HEK293 (cell line): ENCODE data around the gene NUDT22.
A peak's percentile ranks its signal among the peaks of the same experiment; 100 is the strongest.

Source experiments
- CTCF ChIA-PET: fragments of 350-600 bp; formaldehyde crosslinking; extraction: SDS; loops from one replicate; lab custom pipeline; 2021; ENCODE audit warnings: antibody characterized with exemption; lab: Yijun Ruan, JAX
- POLR2A ChIA-PET: fragments of 300-600 bp; formaldehyde crosslinking; extraction: SDS; loops from one replicate; lab custom pipeline; 2020; ENCODE audit warnings: antibody characterized with exemption, inconsistent platforms; lab: Yijun Ruan, JAX
- H3K27ac ChIP-seq: fragments of 200-500 bp; sonication (Bioruptor generic); 2 replicates; pipeline ENCODE4 v1.5.1; 2014; ENCODE audit warnings: low read depth, low read length, control low read depth, inconsistent platforms; ENCODE audit errors: extremely low read depth
- H3K36me3 ChIP-seq, 2 experiments: fragments of 200-500 bp in 1 of 2; sonication (Bioruptor generic) in 1 of 2; 1 replicate in 1 of 2; 2 replicates in 1 of 2; pipeline ENCODE4 v1.5.1; 2014 to 2017; ENCODE audit warnings: inconsistent platforms in 2 of 2, low read length in 2 of 2; ENCODE audit not compliant: control insufficient read depth in 2 of 2, insufficient read depth in 1 of 2
- H3K4me1 ChIP-seq: fragments of 200-500 bp; sonication (Bioruptor generic); 2 replicates; pipeline ENCODE4 v1.5.1; 2014; ENCODE audit warnings: mild to moderate bottlenecking, low read length, inconsistent platforms; ENCODE audit not compliant: control insufficient read depth, insufficient read depth
- H3K4me3 ChIP-seq: 2 replicates; pipeline ENCODE4 v1.5.1; 2011; ENCODE audit warnings: low read depth, mild to moderate bottlenecking, control low read depth, low read length, moderate library complexity
- H3K9me3 ChIP-seq: fragments of 200-500 bp; sonication (Bioruptor generic); 2 replicates; pipeline ENCODE4 v1.5.1; 2014; ENCODE audit warnings: low read depth, low read length, inconsistent platforms; ENCODE audit not compliant: control insufficient read depth, insufficient read depth
- BCL11A ChIP-seq: fragments of 450-650 bp; formaldehyde crosslinking; IDR thresholded peaks from 2 replicates; pipeline ENCODE4 v1.5.1; 2016; ENCODE audit warnings: low read depth, missing biosample characterization, missing genetic modification characterization
- GLI4 ChIP-seq: fragments of 450-650 bp; formaldehyde crosslinking; IDR thresholded peaks from 2 replicates; pipeline ENCODE4 v1.5.1; 2016; ENCODE audit warnings: missing biosample characterization, missing genetic modification characterization
- HOXA7 ChIP-seq: sonication (generic); formaldehyde crosslinking; IDR thresholded peaks from 2 replicates; pipeline ENCODE4 v1.8.1; 2022; ENCODE audit warnings: missing genetic modification reagents, borderline replicate concordance
- HOXC10 ChIP-seq: sonication (generic); formaldehyde crosslinking; IDR thresholded peaks from 2 replicates; pipeline ENCODE4 v1.8.1; 2023; ENCODE audit warnings: mild to moderate bottlenecking, missing genetic modification reagents
- KLF9 ChIP-seq: fragments of 450-650 bp; formaldehyde crosslinking; IDR thresholded peaks from 2 replicates; pipeline ENCODE4 v1.5.1; 2016; ENCODE audit warnings: missing biosample characterization, missing genetic modification characterization, low read depth
- PATZ1 ChIP-seq: fragments of 450-650 bp; formaldehyde crosslinking; IDR thresholded peaks from 2 replicates; pipeline ENCODE4 v1.5.1; 2016; ENCODE audit warnings: missing biosample characterization, missing genetic modification characterization
- SCRT2 ChIP-seq: fragments of 450-650 bp; formaldehyde crosslinking; IDR thresholded peaks from 2 replicates; pipeline ENCODE4 v1.5.1; 2016; ENCODE audit warnings: missing biosample characterization, missing genetic modification characterization
- SP2 ChIP-seq: fragments of 450-650 bp; formaldehyde crosslinking; IDR thresholded peaks from 2 replicates; pipeline ENCODE4 v1.5.1; 2016; ENCODE audit warnings: missing biosample characterization, missing genetic modification characterization
- ZFP41 ChIP-seq: fragments of 450-650 bp; formaldehyde crosslinking; IDR thresholded peaks from 2 replicates; pipeline ENCODE4 v1.5.1; 2016; ENCODE audit warnings: missing biosample characterization, missing genetic modification characterization, borderline replicate concordance
- ZNF10 ChIP-seq: fragments of 450-650 bp; formaldehyde crosslinking; IDR thresholded peaks from 2 replicates; pipeline ENCODE4 v1.5.1; 2017; ENCODE audit warnings: missing biosample characterization, missing genetic modification characterization
- ZNF138 ChIP-seq: fragments of 450-650 bp; formaldehyde crosslinking; IDR thresholded peaks from 2 replicates; pipeline ENCODE4 v1.5.1; 2016; ENCODE audit warnings: missing biosample characterization, missing genetic modification characterization, borderline replicate concordance
- ZNF23 ChIP-seq: fragments of 450-650 bp; formaldehyde crosslinking; IDR thresholded peaks from 2 replicates; pipeline ENCODE4 v1.5.1; 2016; ENCODE audit warnings: missing biosample characterization, missing genetic modification characterization, borderline replicate concordance
- ZNF239 ChIP-seq: fragments of 450-650 bp; formaldehyde crosslinking; IDR thresholded peaks from 2 replicates; pipeline ENCODE4 v1.5.1; 2016; ENCODE audit warnings: missing biosample characterization, missing genetic modification characterization
- ZNF354C ChIP-seq: fragments of 450-650 bp; formaldehyde crosslinking; IDR thresholded peaks from 2 replicates; pipeline ENCODE4 v1.5.1; 2016; ENCODE audit warnings: missing biosample characterization, missing genetic modification characterization, low read depth, borderline replicate concordance
- ZNF394 ChIP-seq: fragments of 450-650 bp; formaldehyde crosslinking; IDR thresholded peaks from 2 replicates; pipeline ENCODE4 v1.5.1; 2016; ENCODE audit warnings: missing biosample characterization, missing genetic modification characterization, mild to moderate bottlenecking, moderate library complexity, borderline replicate concordance
- ZNF404 ChIP-seq: fragments of 450-650 bp; formaldehyde crosslinking; IDR thresholded peaks from 2 replicates; pipeline ENCODE4 v1.5.1; 2017; ENCODE audit warnings: missing biosample characterization, missing genetic modification characterization
- ZNF48 ChIP-seq: fragments of 450-650 bp; formaldehyde crosslinking; IDR thresholded peaks from 2 replicates; pipeline ENCODE4 v1.5.1; 2016; ENCODE audit warnings: missing biosample characterization, missing genetic modification characterization
- ZNF501 ChIP-seq: fragments of 450-650 bp; formaldehyde crosslinking; IDR thresholded peaks from 2 replicates; pipeline ENCODE4 v1.5.1; 2016; ENCODE audit warnings: missing biosample characterization, missing genetic modification characterization
- ZNF530 ChIP-seq: fragments of 450-650 bp; formaldehyde crosslinking; IDR thresholded peaks from 2 replicates; pipeline ENCODE4 v1.5.1; 2016; ENCODE audit warnings: low read depth, missing biosample characterization, missing genetic modification characterization
- ZNF549 ChIP-seq: fragments of 450-650 bp; IDR thresholded peaks from 2 replicates; pipeline ENCODE4 v1.5.1; 2018; ENCODE audit warnings: missing biosample characterization, missing genetic modification characterization, mild to moderate bottlenecking, inconsistent platforms, moderate library complexity
- ZNF623 ChIP-seq: fragments of 450-650 bp; formaldehyde crosslinking; IDR thresholded peaks from 2 replicates; pipeline ENCODE4 v1.5.1; 2016; ENCODE audit warnings: missing biosample characterization, missing genetic modification characterization
- ZNF624 ChIP-seq: fragments of 450-650 bp; formaldehyde crosslinking; IDR thresholded peaks from 2 replicates; pipeline ENCODE4 v1.5.1; 2017; ENCODE audit warnings: missing biosample characterization, missing genetic modification characterization
- ZNF629 ChIP-seq: fragments of 450-650 bp; formaldehyde crosslinking; IDR thresholded peaks from 2 replicates; pipeline ENCODE4 v1.5.1; 2017; ENCODE audit warnings: missing biosample characterization, missing genetic modification characterization
- ZNF777 ChIP-seq: fragments of 450-650 bp; formaldehyde crosslinking; IDR thresholded peaks from 2 replicates; pipeline ENCODE4 v1.5.1; 2017; ENCODE audit warnings: missing biosample characterization, missing genetic modification characterization, borderline replicate concordance
- ZNF785 ChIP-seq: fragments of 450-650 bp; formaldehyde crosslinking; IDR thresholded peaks from 2 replicates; pipeline ENCODE4 v1.5.1; 2016; ENCODE audit warnings: missing biosample characterization, missing genetic modification characterization
- ZNF791 ChIP-seq: fragments of 450-650 bp; formaldehyde crosslinking; IDR thresholded peaks from 2 replicates; pipeline ENCODE4 v1.5.1; 2016; ENCODE audit warnings: missing biosample characterization, missing genetic modification characterization
- ZSCAN30 ChIP-seq: fragments of 450-650 bp; IDR thresholded peaks from 2 replicates; pipeline ENCODE4 v1.5.1; 2018; ENCODE audit warnings: missing biosample characterization, mild to moderate bottlenecking, missing genetic modification characterization, moderate library complexity
- TF ChIP-seq, protein P1 (sequence below): fragments of 450-650 bp; formaldehyde crosslinking; IDR thresholded peaks from 2 replicates; pipeline ENCODE4 v1.5.1; 2016; ENCODE audit warnings: missing biosample characterization, missing genetic modification characterization
- TF ChIP-seq, protein P2 (sequence below): fragments of 450-650 bp; formaldehyde crosslinking; IDR thresholded peaks from 2 replicates; pipeline ENCODE4 v1.5.1; 2016; ENCODE audit warnings: missing biosample characterization, missing genetic modification characterization
- TF ChIP-seq, protein P3 (sequence below): fragments of 450-650 bp; formaldehyde crosslinking; IDR thresholded peaks from 2 replicates; pipeline ENCODE4 v1.5.1; 2016; ENCODE audit warnings: missing biosample characterization, missing genetic modification characterization

Gene NUDT22

DNA sequence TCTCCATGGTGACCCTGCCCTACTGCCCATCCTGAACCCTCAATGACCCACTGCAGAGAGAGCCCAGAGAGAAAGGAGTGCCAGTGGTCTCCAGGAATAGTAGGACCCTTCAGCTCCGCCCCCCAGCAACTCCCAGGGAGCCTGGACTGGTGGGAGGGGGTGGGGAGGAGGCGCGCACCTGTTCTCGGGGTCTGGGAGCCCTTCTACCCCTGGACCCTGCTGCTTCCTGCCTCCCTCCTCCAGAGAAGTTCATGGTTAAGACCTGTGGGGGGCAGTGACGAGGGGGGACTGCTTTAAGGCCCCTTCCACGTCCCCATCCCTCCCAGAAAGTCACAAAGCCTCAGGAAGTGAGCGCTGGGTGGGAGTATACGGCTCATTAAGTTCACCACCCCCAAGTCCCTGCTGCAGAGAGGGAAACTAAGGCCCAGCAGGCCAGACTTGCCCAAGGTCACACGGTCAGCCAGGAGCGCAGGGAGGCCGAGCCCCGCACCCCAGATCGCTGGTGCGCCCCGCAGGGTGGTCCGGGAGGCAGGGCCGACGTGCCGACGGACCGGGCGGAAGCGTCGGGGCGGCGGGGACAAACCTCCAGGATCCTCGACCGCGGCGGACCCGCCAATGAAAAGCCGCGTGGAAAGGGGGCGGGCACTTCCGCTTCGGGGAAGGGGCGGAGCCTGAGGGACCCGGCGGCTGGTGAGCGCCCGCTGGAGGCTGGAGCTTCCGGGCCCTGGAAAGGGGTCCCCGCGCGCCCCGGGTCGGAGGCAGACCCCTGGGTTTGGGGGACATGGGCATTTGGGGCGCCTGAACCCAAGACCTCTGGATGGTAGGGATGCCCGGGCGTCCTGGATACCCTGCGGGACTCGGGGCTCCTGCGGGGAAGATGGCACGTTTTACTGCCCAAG lies at the start of gene NUDT22, which contains the start of gene TRPT1:
NUDT22 (plus strand) TSS at position 667 of the 899 bp plus-strand sequence. CDS start 379 bp downstream, outside the sequence.
TRPT1 (minus strand) TSS at position 579 of the 899 bp plus-strand sequence; CDS start at position 253, 326 bp downstream.
- CTCF ChIA-PET = interaction anchor here (0.5 to 1.9 kb wide), 5 partner anchors 21 to 44 kb away, joined by 3 to 10 read pairs (median 4); no protein-coding TSS in a partner anchor
- TF ChIP-seq KLF9 (tag by site-specific recombination) (peak; percentile 44), SCRT2 (tag by site-specific recombination) (no peak), ZNF624 (tag by site-specific recombination) (no peak), ZNF404 (tag by site-specific recombination) (no peak), ZNF354C (tag by site-specific recombination) (no peak), HOXA7 (CRISPR knock-in tag) (no peak), ZNF785 (no peak), ZNF629 (tag by site-specific recombination) (no peak), ZNF777 (tag by site-specific recombination) (no peak), GLI4 (tag by site-specific recombination) (no peak), ZNF48 (tag by site-specific recombination) (no peak), ZNF549 (tag by site-specific recombination) (no peak), PATZ1 (tag by site-specific recombination) (peak; percentile 67; the same call in 1 of the 2 replicates), ZNF394 (tag by site-specific recombination) (0 out of 2 replicates have a peak, but pooled peaks have one; percentile 37), ZNF791 (tag by site-specific recombination) (no peak), ZNF501 (tag by site-specific recombination) (0 out of 2 replicates have a peak, but pooled peaks have one; percentile 46), ZNF138 (tag by site-specific recombination) (no peak), ZNF23 (no peak), ZFP41 (tag by site-specific recombination) (no peak), ZNF530 (tag by site-specific recombination) (no peak), ZNF623 (tag by site-specific recombination) (no peak), ZNF239 (tag by site-specific recombination) (no peak), HOXC10 (CRISPR knock-in tag) (no peak), ZNF10 (no peak), BCL11A (tag by site-specific recombination) (no peak), SP2 (tag by site-specific recombination) (peak; percentile 88), ZSCAN30 (no peak)
- TF ChIP-seq, protein P1, sequence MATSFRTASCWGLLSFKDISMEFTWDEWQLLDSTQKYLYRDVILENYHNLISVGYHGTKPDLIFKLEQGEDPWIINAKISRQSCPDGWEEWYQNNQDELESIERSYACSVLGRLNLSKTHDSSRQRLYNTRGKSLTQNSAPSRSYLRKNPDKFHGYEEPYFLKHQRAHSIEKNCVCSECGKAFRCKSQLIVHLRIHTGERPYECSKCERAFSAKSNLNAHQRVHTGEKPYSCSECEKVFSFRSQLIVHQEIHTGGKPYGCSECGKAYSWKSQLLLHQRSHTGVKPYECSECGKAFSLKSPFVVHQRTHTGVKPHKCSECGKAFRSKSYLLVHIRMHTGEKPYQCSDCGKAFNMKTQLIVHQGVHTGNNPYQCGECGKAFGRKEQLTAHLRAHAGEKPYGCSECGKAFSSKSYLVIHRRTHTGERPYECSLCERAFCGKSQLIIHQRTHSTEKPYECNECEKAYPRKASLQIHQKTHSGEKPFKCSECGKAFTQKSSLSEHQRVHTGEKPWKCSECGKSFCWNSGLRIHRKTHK (tag by site-specific recombination) = no peak
- TF ChIP-seq, protein P2, sequence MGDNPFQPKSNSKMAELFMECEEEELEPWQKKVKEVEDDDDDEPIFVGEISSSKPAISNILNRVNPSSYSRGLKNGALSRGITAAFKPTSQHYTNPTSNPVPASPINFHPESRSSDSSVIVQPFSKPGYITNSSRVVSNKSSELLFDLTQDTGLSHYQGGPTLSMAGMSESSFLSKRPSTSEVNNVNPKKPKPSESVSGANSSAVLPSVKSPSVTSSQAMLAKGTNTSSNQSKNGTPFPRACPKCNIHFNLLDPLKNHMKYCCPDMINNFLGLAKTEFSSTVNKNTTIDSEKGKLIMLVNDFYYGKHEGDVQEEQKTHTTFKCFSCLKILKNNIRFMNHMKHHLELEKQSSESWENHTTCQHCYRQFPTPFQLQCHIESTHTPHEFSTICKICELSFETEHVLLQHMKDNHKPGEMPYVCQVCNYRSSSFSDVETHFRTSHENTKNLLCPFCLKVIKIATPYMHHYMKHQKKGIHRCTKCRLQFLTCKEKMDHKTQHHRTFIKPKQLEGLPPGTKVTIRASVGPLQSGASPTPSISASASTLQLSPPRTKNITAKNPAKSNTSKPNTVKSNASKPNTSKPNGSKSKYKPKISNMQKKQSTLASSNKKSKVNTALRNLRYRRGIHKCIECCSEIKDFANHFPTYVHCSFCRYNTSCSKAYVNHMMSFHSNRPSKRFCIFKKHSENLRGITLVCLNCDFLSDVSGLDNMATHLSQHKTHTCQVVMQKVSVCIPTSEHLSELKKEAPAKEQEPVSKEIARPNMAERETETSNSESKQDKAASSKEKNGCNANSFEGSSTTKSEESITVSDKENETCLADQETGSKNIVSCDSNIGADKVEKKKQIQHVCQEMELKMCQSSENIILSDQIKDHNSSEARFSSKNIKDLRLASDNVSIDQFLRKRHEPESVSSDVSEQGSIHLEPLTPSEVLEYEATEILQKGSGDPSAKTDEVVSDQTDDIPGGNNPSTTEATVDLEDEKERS = no peak
- TF ChIP-seq, protein P3, sequence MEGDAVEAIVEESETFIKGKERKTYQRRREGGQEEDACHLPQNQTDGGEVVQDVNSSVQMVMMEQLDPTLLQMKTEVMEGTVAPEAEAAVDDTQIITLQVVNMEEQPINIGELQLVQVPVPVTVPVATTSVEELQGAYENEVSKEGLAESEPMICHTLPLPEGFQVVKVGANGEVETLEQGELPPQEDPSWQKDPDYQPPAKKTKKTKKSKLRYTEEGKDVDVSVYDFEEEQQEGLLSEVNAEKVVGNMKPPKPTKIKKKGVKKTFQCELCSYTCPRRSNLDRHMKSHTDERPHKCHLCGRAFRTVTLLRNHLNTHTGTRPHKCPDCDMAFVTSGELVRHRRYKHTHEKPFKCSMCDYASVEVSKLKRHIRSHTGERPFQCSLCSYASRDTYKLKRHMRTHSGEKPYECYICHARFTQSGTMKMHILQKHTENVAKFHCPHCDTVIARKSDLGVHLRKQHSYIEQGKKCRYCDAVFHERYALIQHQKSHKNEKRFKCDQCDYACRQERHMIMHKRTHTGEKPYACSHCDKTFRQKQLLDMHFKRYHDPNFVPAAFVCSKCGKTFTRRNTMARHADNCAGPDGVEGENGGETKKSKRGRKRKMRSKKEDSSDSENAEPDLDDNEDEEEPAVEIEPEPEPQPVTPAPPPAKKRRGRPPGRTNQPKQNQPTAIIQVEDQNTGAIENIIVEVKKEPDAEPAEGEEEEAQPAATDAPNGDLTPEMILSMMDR (tag by site-specific recombination) = no peak; the same call in 1 of the 2 replicates

More for the DNA sequence above, at the start of gene NUDT22, which contains the start of gene TRPT1:
- POLR2A ChIA-PET = interaction anchor here (0.7 to 3.5 kb wide), 20 partner anchors 9 to 553 kb away, joined by 3 to 29 read pairs (median 5); partner anchors contain the start of genes ESRRA, FKBP2, PLCB3 and PPP1R14B
- Histone ChIP-seq H3K4me3 (peak within 1 kb of the TSS; percentile 77), H3K4me1 (peaks cover 3% of the 10 kb centered on the region; the same call in 1 of the 2 replicates), H3K36me3 (peaks cover 0 to 21% of the 10 kb centered on the region in 2 experiments; a peak in 1 of 3 replicates), H3K9me3 (no peaks in the 10 kb centered on the region), H3K27ac (peak within 1 kb of the TSS; percentile 52; the same call in 1 of the 2 replicates)
